NB4 (cell line): ENCODE results near the gene THSD7A.

Source experiments
- DNase-seq: peaks from one replicate; pipeline ENCODE4 v3.0.0; 2010; ENCODE audit warnings: low read depth
- H3K4me3 ChIP-seq: one replicate; pipeline ENCODE4 v1.5.1; 2011; ENCODE audit warnings: mild to moderate bottlenecking, low read depth, low read length, moderate library complexity
- CTCF ChIP-seq: IDR thresholded peaks from one replicate; pipeline ENCODE4 v1.5.1; 2012; ENCODE audit warnings: low read depth, low read length
- MYC ChIP-seq: IDR thresholded peaks from 2 replicates; pipeline ENCODE4 v1.6.1; 2011; ENCODE audit warnings: low read depth, low read length
- POLR2A ChIP-seq: IDR thresholded peaks from 2 replicates; pipeline ENCODE4 v1.6.1; 2011; ENCODE audit warnings: mild to moderate bottlenecking; ENCODE audit not compliant: insufficient read length; ENCODE audit errors: extremely low read depth
- TF ChIP-seq, protein P1 (sequence below): IDR thresholded peaks from 2 replicates; pipeline ENCODE4 v1.6.1; 2011; ENCODE audit warnings: low read depth, low read length

THSD7A gene

GRCh38 chr7:11623093-11623678 is 208.8 kb downstream of the THSD7A start:
- DNase-seq, result no peak
- TF ChIP-seq CTCF, result no peak
- TF ChIP-seq, protein P1, sequence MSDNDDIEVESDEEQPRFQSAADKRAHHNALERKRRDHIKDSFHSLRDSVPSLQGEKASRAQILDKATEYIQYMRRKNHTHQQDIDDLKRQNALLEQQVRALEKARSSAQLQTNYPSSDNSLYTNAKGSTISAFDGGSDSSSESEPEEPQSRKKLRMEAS, result no peak
- no peak overlapping the region for H3K4me3 ChIP-seq

DNA sequence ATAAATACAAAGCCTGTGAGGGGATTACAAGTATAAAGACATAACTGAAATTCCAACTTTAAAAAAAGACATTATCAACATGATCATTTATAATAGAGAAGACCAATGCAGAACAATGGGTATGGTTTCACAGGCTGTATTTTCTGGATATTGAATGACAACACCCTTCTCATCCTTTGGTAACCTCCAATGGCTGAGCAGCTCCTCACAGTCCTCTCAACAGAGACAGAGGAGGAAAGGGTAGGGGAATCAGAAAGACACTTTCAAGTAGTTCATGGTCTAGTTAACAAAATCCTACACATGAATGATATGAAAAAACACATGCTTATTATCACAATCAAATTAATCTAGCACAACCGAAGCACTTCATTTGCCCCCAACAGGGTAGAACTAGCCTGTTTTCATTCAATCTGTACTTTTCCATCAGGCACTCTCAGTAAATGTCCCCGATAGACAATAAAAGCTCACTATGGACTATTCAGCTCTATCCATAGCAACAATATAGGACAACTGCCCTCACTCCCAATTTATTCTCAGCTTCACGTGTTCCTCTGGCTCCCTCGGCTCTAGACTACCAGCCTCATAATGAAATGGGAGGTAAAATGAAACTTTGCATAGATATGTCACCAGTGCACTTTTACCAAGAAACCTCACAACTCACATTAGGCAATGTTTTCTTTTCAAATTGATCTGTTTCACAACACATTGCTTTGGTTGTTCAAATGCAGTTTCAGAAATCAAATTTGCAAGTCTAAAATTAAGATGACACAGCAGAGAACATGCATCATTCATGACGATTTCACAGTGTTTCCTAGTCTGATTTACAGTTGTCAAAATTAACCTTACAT is 211.4 kb downstream of the THSD7A start:
- TF ChIP-seq CTCF (no peak), MYC (no peak), POLR2A (no peak)
- TF ChIP-seq, protein P1, result no peak
- DNase-seq, result no peak

DNA sequence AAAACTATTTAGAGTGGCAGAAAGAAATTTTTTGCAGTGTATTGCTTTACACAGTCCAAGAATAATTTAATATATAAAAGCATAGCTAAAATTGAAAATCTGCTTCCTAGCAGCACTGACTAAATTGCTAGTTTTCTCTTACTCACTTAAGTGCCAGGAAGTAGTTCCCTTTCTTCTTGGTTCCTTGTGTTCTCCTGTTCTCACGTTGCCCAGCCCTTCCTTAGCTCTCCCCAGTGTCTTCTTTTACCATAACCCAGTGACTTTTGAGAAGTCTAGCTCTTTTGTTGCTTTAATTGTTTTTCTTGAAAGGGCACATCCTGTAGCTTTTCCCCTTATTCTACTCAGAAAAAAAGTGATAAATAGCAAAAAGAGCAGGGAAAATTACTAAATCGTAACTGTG is 215.5 kb downstream of the THSD7A start:
- TF ChIP-seq POLR2A (no peak), MYC (no peak), CTCF (no peak)
- TF ChIP-seq, protein P1, result no peak
- no peak for DNase-seq
- H3K4me3 ChIP-seq, result no peak overlapping the region

More for the DNA sequence above, 211.4 kb downstream of the THSD7A start:
- no peak overlapping the region for H3K4me3 ChIP-seq

DNA sequence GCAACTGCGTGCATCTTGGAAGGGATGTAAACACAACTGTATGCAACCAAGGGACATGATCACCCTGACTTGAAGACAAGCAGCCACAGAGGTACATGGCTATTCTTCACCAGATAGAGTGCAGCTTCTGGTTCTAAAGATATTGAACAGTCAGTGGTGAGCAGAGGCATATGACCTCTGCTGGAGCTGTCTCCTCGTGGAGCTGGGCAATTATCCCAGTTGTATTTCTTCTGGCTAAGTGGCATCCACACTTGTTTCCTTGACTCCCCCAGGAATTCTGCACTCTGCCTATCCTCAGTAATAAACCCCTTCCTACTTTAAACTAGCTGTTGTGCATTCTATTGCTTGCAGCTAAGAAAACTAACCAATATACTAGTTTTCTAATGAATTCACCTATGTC is 216.8 kb downstream of the THSD7A start:
- no peak for DNase-seq
- H3K4me3 ChIP-seq, result no peak overlapping the region
- no peak for TF ChIP-seq MYC

DNA sequence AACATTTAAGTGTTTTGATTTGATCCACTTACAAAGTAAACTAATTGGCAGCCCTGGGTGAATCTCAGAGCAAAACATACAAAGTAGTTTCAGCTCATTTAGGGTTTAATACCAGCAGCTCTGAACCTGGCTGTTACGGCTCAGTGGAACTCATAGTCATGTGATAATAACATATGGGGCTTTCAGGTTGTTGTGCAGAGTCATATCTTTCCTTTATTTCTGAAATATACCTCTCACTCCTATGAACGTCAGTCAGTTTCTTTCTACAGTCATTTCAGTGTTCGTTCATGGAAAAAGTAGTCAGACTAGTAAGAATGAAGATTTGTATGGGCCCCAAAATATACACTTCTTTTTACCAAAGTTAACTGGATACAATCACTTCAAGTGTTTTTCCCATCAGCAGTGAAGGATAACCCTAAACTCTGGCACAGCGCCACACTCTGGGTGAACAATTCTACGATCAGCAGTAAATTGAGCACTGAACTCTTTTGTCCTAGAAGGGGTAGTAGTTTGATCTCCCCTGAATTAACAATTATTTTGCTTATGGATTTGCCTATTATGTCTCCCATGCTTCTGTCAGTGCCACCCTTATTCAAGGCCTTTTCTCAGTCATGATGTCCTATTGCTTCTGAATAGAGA is 218.6 kb downstream of the THSD7A start:
- no peak overlapping the region for H3K4me3 ChIP-seq
- no peak for DNase-seq
- TF ChIP-seq CTCF (peak; percentile 2), POLR2A (no peak)

DNA sequence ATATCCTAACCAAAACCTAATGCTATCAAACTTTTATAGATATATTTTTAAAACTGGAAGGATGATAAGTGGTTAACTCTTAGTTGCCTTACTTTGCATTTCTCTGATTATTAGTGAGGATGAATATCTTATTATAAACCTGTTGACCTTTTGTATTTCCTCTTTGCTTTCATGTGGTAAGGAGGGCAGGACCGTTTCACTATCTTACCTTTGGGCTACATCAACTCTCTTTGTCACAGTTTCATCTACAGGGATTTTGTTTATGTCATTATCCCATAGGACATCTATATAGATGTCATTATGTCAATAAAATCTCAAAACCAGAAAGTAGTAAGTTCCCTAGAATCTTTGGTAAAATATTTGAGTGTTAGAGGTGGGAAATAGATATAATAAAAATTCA is 219.3 kb downstream of the THSD7A start:
- DNase-seq, result no peak
- TF ChIP-seq, protein P1, result no peak
- no peak for TF ChIP-seq CTCF
- no peak for TF ChIP-seq MYC
- TF ChIP-seq POLR2A, result no peak
- H3K4me3 ChIP-seq, result no peak overlapping the region
